GM18517 (cell line): Measurements from ENCODE around the gene PRCC.

Source experiments
- ATAC-seq: cut with Tn5 transposase; IDR thresholded peaks from one replicate; pipeline ENCODE4 v1.9.1; 2021; ENCODE audit warnings: mild to moderate bottlenecking, moderate library complexity; ENCODE audit not compliant: unreplicated experiment

PRCC gene

GRCh38 chr1:156794506-156795373 lies 27.4 kb downstream of the PRCC start:
- ATAC-seq, result no peak

DNA sequence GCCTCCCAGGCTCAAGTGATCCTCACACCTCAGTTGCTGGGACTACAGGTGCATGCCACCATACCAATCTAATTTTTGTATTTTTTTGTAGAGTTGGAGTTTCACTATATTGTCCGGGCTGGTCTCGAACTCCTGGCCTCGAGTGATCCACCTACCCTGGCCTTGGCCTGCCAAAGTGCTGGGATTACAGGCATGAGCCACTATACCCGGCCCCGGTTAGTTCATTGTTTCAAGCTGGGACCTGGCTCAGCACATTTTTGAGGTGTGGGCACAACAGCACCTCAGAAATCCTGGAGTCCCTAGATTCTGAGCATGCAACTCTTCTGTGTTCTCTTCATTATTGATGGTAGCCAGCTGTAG lies 28.0 kb downstream of the PRCC start:
- ATAC-seq, result no peak

- no peak for ATAC-seq
Measured at GRCh38 chr1:156795787-156796186, 28.5 kb downstream of the PRCC start.

DNA sequence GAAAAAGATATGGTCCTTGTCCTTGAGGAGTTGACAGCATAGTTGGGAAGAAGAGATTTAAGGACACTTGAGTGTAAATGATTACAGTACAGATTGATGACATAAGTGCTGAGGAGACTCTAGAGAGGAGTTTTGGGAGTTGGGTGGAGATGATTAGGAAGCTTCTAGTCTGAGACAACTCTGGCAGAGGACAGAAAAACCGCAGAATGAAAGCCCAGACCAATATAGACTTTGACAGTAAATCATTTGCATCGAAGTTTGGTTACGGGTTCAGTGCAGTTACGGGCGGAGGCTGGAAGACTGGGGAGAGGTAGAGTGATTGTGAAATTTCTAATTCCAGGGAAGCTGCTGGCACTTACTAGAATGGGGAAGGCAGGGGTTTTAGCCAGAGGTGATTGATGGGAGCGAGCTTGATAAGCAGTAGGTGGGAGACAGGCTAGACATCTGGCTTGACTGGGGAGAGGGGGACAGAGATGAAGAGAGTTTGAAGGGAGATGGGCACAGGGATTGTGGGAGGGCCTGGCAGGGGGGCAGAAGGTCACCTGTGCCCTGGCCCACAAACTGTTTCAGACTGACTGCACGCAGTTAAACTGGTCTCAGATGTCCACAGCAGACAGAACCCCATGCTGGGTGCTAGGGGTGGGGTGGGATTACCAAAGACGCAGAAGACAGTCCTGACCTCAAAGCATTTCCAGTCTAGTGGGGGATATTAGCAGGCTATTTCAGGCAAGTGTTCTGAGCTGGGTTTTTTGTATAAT lies 29.2 kb downstream of the PRCC start:
- ATAC-seq, result no peak

GRCh38 chr1:156797212-156797871 lies 30.0 kb downstream of the PRCC start:
- no peak for ATAC-seq

GRCh38 chr1:156801409-156802121 lies 34.2 kb downstream of the PRCC start:
- ATAC-seq, result no peak

- ATAC-seq, result no peak
Measured at GRCh38 chr1:156802421-156802935, 35.1 kb downstream of the PRCC start.

GRCh38 chr1:156803086-156803851 lies 35.9 kb downstream of the PRCC start:
- ATAC-seq, result no peak

- ATAC-seq, result no peak
Measured at GRCh38 chr1:156804026-156804425, 36.7 kb downstream of the PRCC start.

DNA sequence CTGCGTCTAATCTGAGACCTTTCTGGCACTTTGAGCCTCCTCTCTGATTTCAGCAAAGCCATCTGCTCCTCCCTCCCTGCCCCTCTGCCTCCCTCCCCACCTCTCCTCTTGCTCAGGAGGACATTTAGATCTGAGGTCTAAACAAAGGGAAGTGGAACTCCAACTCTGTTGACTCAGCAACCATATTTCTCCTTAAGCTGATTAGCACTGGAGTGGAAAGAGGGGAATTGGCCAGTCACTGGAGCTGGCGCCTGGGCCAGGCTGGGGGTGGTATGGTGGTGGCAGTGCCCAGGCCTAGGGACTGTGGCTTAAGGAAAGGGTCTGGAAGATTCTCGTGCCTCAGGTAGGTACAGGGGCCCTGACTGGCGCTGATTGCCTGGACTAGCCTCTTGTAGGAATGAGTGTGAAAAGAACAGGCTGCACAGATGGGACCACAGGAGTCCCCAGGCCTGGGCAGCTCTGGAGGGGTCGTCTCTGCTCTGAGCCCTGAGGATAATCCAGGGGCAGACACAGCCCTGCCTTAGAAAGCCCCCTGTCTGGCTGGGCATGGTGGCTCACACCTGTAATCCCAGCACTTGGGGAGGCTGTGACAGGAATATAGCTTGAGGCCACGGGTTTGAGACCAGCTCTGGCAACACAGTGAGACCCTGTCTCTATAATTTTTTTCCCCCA lies 37.4 kb downstream of the PRCC start:
- ATAC-seq, result no peak

- ATAC-seq, result no peak
Measured at GRCh38 chr1:156805766-156806511, 38.6 kb downstream of the PRCC start.

- no peak for ATAC-seq
Measured at GRCh38 chr1:156806512-156807440, 39.4 kb downstream of the PRCC start.

DNA sequence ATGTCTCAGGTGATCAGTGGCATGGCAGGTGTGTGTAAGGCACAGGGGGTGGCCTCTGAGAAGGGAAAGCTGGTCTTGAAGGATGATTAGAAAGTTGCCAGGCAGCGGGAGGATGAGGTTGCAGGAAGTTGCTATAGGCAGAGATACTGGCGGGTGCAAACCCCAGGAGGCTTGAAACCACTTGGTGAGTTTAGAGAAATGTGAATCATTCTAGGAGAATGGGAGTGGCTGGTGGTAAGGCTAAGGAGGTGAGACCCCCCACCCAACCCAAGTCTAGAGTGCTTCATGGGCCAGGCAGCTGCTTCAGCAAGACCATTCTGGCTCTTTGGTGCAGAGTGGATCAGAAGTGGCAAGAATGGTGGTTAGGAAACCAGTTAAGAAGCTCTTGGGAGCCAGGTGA lies 40.3 kb downstream of the PRCC start:
- no peak for ATAC-seq

GRCh38 chr1:156808186-156809030 lies 41.1 kb downstream of the PRCC start:
- ATAC-seq, result no peak

GRCh38 chr1:156809281-156809680 lies 41.9 kb downstream of the PRCC start:
- ATAC-seq, result no peak

- ATAC-seq, result no peak
Measured at GRCh38 chr1:156809711-156810366, 42.5 kb downstream of the PRCC start.
